OCI-M1 (cell line): ENCODE measurements around the gene WDR33.

Source experiments
- DNase-seq: peaks from one replicate; lab custom pipeline; 2025; lab: John Stamatoyannopoulos, UW

The WDR33 gene

GRCh38 chr2:127672341-127673224 lies 138.4 kb downstream of the WDR33 start:
- DNase-seq: no peak

GRCh38 chr2:127671557-127672302 lies 139.2 kb downstream of the WDR33 start:
- no peak for DNase-seq

GRCh38 chr2:127670957-127671290 lies 140.0 kb downstream of the WDR33 start:
- DNase-seq: no peak

GRCh38 chr2:127670055-127670956 lies 140.7 kb downstream of the WDR33 start:
- DNase-seq: no peak

GRCh38 chr2:127669056-127669455 lies 141.9 kb downstream of the WDR33 start:
- DNase-seq: no peak

- no peak for DNase-seq
Observed at GRCh38 chr2:127665267-127665893, 145.6 kb downstream of the WDR33 start.

- no peak for DNase-seq
Observed at GRCh38 chr2:127664895-127665225, 146.1 kb downstream of the WDR33 start.

GRCh38 chr2:127664065-127664894 lies 146.7 kb downstream of the WDR33 start:
- no peak for DNase-seq

GRCh38 chr2:127663566-127664064 lies 147.4 kb downstream of the WDR33 start:
- no peak for DNase-seq

GRCh38 chr2:127662937-127663565 lies 147.9 kb downstream of the WDR33 start:
- DNase-seq: no peak

- no peak for DNase-seq
Observed at GRCh38 chr2:127661949-127662510, 148.9 kb downstream of the WDR33 start.

- DNase-seq: no peak
Observed at GRCh38 chr2:127661072-127661649, 149.8 kb downstream of the WDR33 start.

GRCh38 chr2:127660291-127660578 lies 150.7 kb downstream of the WDR33 start:
- no peak for DNase-seq

GRCh38 chr2:127659408-127660290 lies 151.3 kb downstream of the WDR33 start:
- peak; percentile 20 for DNase-seq

- no peak for DNase-seq
Observed at GRCh38 chr2:127658641-127659407, 152.1 kb downstream of the WDR33 start.

- DNase-seq: no peak
Observed at GRCh38 chr2:127658146-127658545, 152.8 kb downstream of the WDR33 start.

GRCh38 chr2:127657232-127657595 lies 153.8 kb downstream of the WDR33 start:
- DNase-seq: no peak

- no peak for DNase-seq
Observed at GRCh38 chr2:127656569-127657231, 154.3 kb downstream of the WDR33 start.
